Common myeloid progenitor, CD34-positive (primary cell): Measurements from ENCODE around the gene EHD3.
A peak's percentile ranks its signal among the peaks of the same experiment; 100 is the strongest.
"Not testable (repeated sequence)": the region's sequence is repeated elsewhere in the genome, so short reads cannot be mapped to it uniquely, and the experiment has no call there.

Experiments used
- CTCF ChIA-PET: fragments of 350-600 bp; sonication (Branson Sonifier 250); formaldehyde crosslinking; loops from one replicate; lab custom pipeline; 2021; ENCODE audit warnings: antibody characterized with exemption; lab: Charles Lee
- POLR2A ChIA-PET: fragments of 350-600 bp; sonication (Branson Sonifier 250); formaldehyde crosslinking; loops from one replicate; lab custom pipeline; 2021; ENCODE audit warnings: antibody characterized with exemption; lab: Charles Lee
- DNase-seq, 3 donors: peaks; one replicate each; pipeline versions ENCODE4 v3.0.0 to v3.0.0-alpha.2; 2013
- H3K27ac ChIP-seq, 2 experiments: 1 replicate in 1 of 2; 2 replicates in 1 of 2; pipeline ENCODE4 v1.7.0; 2013; ENCODE audit warnings: inconsistent platforms in 2 of 2, low read length in 2 of 2, mild to moderate bottlenecking in 2 of 2, low read depth in 1 of 2, moderate library complexity in 1 of 2; ENCODE audit not compliant: severe bottlenecking in 2 of 2, insufficient read depth in 1 of 2, poor library complexity in 1 of 2
- H3K27me3 ChIP-seq, 5 experiments: replicated peaks in 2 of 5; 1 replicate in 3 of 5; 2 replicates in 2 of 5; pipeline versions ENCODE4 v1.6.1 to v1.7.0; 2013; ENCODE audit warnings: low read length in 4 of 5, mild to moderate bottlenecking in 2 of 5, moderate library complexity in 2 of 5, inconsistent platforms in 1 of 5; ENCODE audit not compliant: insufficient read depth in 5 of 5, control insufficient read depth in 4 of 5
- H3K36me3 ChIP-seq, 4 experiments: 1 replicate in 2 of 4; 2 replicates in 2 of 4; pipeline versions ENCODE4 v1.6.1 to v1.7.0; 2013; ENCODE audit warnings: low read length in 3 of 4, control low read depth in 1 of 4, mild to moderate bottlenecking in 1 of 4; ENCODE audit not compliant: control insufficient read depth in 4 of 4, insufficient read depth in 4 of 4
- H3K4me1 ChIP-seq, 4 experiments: 1 replicate in 3 of 4; 2 replicates in 1 of 4; pipeline versions ENCODE4 v1.6.1 to v1.7.1; 2013; ENCODE audit warnings: low read length in 3 of 4, mild to moderate bottlenecking in 3 of 4, control low read depth in 1 of 4, inconsistent platforms in 1 of 4, moderate library complexity in 1 of 4; ENCODE audit not compliant: control insufficient read depth in 4 of 4, insufficient read depth in 4 of 4; ENCODE audit errors: control extremely low read depth in 1 of 4
- H3K4me3 ChIP-seq, 7 experiments: 1 replicate in 4 of 7; 2 replicates in 3 of 7; pipeline versions ENCODE4 v1.5.1 to v1.7.0; 2013; ENCODE audit warnings: mild to moderate bottlenecking in 7 of 7, low read length in 6 of 7, moderate library complexity in 6 of 7, inconsistent platforms in 2 of 7, low read depth in 2 of 7, control low read depth in 1 of 7; ENCODE audit not compliant: insufficient read depth in 4 of 7, control insufficient read depth in 1 of 7; ENCODE audit errors: extremely low read depth in 1 of 7
- H3K9me3 ChIP-seq, 5 experiments: 1 replicate in 4 of 5; 2 replicates in 1 of 5; pipeline versions ENCODE4 v1.6.1 to v1.7.1; 2013; ENCODE audit warnings: low read length in 4 of 5, mild to moderate bottlenecking in 2 of 5, inconsistent platforms in 1 of 5, low read depth in 1 of 5, moderate library complexity in 1 of 5; ENCODE audit not compliant: control insufficient read depth in 4 of 5, insufficient read depth in 2 of 5; ENCODE audit errors: control extremely low read depth in 1 of 5
- WGBS: methylation state at CpG from one replicate; pipeline ENCODE4 v1.1.5; 2013; ENCODE audit not compliant: insufficient coverage; 5-methylcytosine and 5-hydroxymethylcytosine counted together

Gene EHD3

DNA sequence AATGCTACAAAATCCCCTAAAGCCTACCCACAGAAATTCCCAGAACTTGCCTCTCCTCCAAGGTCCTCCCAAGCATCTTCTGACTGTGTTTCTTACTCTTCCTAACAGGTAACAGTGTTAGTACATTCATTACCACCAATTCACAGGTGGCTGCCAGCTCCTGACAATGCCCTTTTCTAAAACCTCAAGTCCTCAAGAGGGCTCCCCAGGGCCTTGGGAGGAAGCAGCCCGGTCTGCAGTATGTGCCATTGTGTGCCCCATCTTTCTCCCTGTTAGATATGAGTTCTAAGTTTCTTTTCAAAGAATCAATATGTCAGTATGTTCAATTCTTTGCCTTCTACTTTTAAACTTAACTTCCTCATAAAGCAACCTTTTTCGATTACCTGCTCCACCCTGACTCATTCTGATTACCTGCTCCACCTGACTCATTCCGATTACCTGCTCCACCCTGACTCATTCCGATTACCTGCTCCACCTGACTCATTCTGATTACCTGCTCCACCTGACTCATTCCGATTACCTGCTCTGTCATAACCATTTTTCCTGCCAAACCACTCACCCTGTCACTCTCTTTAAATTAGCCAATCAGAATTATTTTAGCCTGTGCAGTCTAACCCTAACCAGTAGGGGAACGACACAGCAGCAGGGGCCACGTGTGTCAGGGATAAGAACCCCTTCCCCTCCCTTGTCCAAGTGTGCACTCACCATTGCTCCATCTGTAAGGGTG is 49.4 kb downstream of the EHD3 start:
- H3K27me3 ChIP-seq, H3K27ac ChIP-seq, H3K9me3 ChIP-seq, POLR2A ChIA-PET, H3K4me3 ChIP-seq, H3K36me3 ChIP-seq: not testable (repeated sequence)
- CTCF ChIA-PET: interaction anchor here (0.6 kb wide), 1 partner anchor 240 kb away, joined by 3 read pairs; no protein-coding TSS in a partner anchor
- WGBS: 100% methylated on average over 3 of the region's 7 CpGs
- H3K4me1 ChIP-seq: peaks cover 3 to 22% (median 14%) of the 10 kb centered on the region in 4 experiments
- DNase-seq: peak in 2 of 3 donors; percentile 11 to 17

DNA sequence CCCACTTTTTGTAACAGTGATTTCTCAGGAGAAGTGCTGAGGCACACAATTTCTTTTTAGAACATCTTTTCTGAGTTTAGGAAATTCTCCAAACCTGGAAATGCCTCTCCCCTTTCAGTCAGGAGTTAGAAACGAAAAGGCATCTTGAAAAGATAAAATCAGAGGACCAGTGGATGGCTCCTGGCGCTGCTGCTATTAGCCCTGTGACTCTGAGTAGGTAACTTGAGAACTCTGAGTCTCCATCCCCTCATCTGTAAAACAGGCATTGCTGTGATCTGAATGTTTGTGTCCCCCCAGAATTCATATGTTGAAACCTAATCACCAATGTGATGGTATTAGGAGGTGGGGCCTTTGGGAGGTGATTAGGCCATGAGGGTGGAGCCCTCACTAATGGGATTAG is 50.2 kb downstream of the EHD3 start:
- ChIA-PET CTCF (interaction anchor here (1.2 kb wide), 1 partner anchor 28 kb away, joined by 3 read pairs; no protein-coding TSS in a partner anchor), POLR2A (no interaction called here)
- DNase-seq: no peak
- WGBS: 100% methylated on average over 2 of the region's 2 CpGs
- no peaks in the 10 kb centered on the region for H3K27me3 ChIP-seq
- H3K4me3 ChIP-seq: no peak overlapping the region
- no peaks in the 10 kb centered on the region for H3K36me3 ChIP-seq
- H3K4me1 ChIP-seq: peaks cover 3 to 26% (median 14%) of the 10 kb centered on the region in 4 experiments
- no peaks in the 10 kb centered on the region for H3K9me3 ChIP-seq
- H3K27ac ChIP-seq: no peak overlapping the region

DNA sequence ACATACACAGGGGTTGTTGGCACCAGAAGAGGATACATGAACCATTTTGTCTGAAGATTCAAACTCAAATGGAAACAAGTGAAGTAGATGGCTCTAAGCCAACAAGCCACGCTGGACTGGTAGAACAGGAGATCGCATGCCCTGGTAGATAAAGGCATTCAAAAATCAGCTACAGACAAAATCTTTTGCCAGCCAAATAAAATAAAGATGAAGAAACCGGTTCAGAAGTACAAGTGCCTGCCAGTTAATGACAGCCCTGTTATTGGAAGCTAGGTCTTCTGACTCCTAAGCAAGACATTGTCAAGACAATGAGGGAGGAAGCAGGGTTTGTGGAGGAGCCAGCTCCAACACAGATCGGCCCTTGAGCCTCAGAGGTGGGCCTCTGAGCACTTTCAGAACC is 52.3 kb downstream of the EHD3 start:
- no peaks in the 10 kb centered on the region for H3K9me3 ChIP-seq
- ChIA-PET CTCF (interaction anchor here (1.7 kb wide), 2 partner anchors 11 to 48 kb away, joined by 3 to 5 read pairs; no protein-coding TSS in a partner anchor), POLR2A (no interaction called here)
- H3K4me3 ChIP-seq: no peak overlapping the region
- peaks cover 3 to 26% (median 14%) of the 10 kb centered on the region in 4 experiments for H3K4me1 ChIP-seq
- no peaks in the 10 kb centered on the region for H3K27me3 ChIP-seq
- H3K27ac ChIP-seq: no peak overlapping the region
- 77% methylated on average over 2 of the region's 4 CpGs for WGBS
- peak in 2 of 3 donors; percentile 18 to 28 for DNase-seq
- no peaks in the 10 kb centered on the region for H3K36me3 ChIP-seq

DNA sequence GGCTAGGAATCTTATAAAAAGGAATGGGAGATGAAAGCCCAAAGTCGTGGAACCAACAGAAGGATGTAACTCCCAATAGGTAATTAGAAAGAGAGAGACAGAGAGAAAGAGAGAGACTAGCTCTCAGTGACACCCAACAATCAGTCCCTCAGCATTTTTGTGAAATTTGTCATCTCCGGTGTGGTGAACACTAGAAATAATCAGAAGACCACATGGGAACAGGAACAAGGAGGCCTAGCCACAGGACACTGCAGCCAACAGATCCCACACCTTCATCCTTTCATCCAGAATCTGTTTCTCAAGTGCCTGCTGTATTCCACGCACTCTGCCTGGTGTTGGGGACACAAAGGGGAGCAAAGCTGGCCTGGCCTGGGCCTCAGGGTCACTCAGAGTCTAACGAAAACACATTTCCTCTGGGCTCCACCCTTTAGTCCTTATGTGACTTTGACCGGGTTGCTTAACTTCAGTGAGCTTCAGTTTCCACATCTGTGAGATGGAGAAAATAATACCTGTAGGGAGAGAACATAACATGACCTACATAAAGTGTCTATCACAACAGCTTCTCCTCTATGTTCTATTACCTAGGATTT is 53.1 kb downstream of the EHD3 start:
- POLR2A ChIA-PET: no interaction called here
- peak in 2 of 3 donors; percentile 26 to 40 for DNase-seq
- CTCF ChIA-PET: no interaction called here
- Histone ChIP-seq H3K36me3 (no peaks in the 10 kb centered on the region), H3K9me3 (no peaks in the 10 kb centered on the region), H3K4me1 (peaks cover 3 to 26% (median 14%) of the 10 kb centered on the region in 4 experiments), H3K27me3 (no peaks in the 10 kb centered on the region), H3K4me3 (no peak overlapping the region), H3K27ac (no peak overlapping the region)
- WGBS: 77% methylated on average over 4 of the region's 5 CpGs

DNA sequence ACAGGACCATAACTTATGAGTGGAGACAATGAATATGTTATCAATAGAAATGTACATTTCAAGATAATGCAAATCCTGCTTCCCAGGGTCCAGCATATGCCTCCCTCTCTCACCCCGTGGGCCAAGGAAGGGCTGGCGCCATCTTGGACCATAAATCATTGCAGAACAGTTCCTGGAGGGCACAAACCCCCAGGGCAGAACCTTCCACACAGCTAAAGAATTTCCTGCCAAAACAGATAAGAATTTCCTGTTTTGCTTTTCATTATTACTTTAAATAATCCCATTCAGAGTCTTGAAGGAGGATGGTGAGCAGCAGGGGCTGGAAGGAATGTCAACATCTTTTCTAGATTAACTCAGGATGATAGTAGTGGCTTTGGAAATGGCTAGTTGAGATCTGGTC is 53.7 kb downstream of the EHD3 start:
- 0% methylated on average over 2 of the region's 2 CpGs for WGBS
- Histone ChIP-seq H3K4me3 (peak overlapping the region in 2 of 7 experiments; percentile 5 to 8), H3K9me3 (no peaks in the 10 kb centered on the region), H3K27me3 (no peaks in the 10 kb centered on the region), H3K27ac (no peak overlapping the region), H3K36me3 (no peaks in the 10 kb centered on the region), H3K4me1 (peaks cover 3 to 26% (median 14%) of the 10 kb centered on the region in 4 experiments)
- DNase-seq: no peak
- CTCF ChIA-PET: no interaction called here
- POLR2A ChIA-PET: no interaction called here

DNA sequence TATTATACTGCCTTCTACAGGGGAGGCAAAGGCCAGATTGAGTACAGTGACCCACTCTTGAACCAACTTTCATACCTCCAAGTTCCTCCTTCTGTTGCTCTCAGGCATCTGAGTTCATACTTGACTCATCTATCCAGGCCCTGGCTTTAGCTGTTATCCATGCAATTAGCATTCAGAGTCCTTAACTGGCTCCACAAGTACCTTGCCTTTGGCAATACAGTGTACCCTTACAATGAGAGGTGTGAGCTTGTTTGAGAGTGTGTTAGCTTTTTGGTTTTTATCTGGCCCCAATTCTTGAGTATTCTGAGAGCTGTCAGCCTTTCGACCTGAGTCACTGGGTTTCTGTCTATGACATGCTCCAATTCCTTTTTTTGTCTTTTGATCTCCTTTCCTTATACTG is 60.2 kb downstream of the EHD3 start:
- Histone ChIP-seq H3K36me3 (no peaks in the 10 kb centered on the region), H3K9me3 (no peaks in the 10 kb centered on the region), H3K27ac (no peak overlapping the region), H3K4me1 (peaks cover 0 to 2% (median 0%) of the 10 kb centered on the region in 4 experiments), H3K4me3 (no peak overlapping the region), H3K27me3 (no peaks in the 10 kb centered on the region)
- no peak for DNase-seq
- ChIA-PET CTCF (interaction anchor here (0.8 to 1.1 kb wide), 2 partner anchors 38 to 63 kb away, joined by 3 read pairs; no protein-coding TSS in a partner anchor), POLR2A (interaction anchor here (1.0 kb wide), 1 partner anchor 30 kb away, joined by 3 read pairs; no protein-coding TSS in a partner anchor)
- 100% methylated on average over 1 of the region's 1 CpG for WGBS
